Left lung (tissue), 10 donors: Measurements from ENCODE around the gene HIGD2A. TPM values are rescaled to one million over a fixed set of nuclear protein-coding genes. Genes with fewer than 3 reads are reported as not detected.

Experiments used
- ATAC-seq: fragments of 200-7000 bp; cut with Tn5 transposase; one replicate; pipeline ENCODE4 v1.9.1; 2020; ENCODE audit warnings: moderate library complexity
- DNase-seq, 4 donors: peaks; one replicate each; pipeline ENCODE4 v3.0.0-alpha.2; 2013 to 2020
- H3K27ac ChIP-seq, 2 donors: fragments of 200-600 bp; sonication (generic) in 1 of 2; one replicate each; pipeline versions ENCODE4 v1.5.0 to v1.8.0; 2020 to 2021
- H3K27me3 ChIP-seq, 2 donors: fragments of 200-600 bp; sonication (generic) in 1 of 2; one replicate each; pipeline versions ENCODE4 v1.5.0 to v1.8.0; 2020 to 2021
- H3K36me3 ChIP-seq, 2 donors: fragments of 200-600 bp; sonication (generic) in 1 of 2; one replicate each; pipeline versions ENCODE4 v1.5.0 to v1.8.0; 2020 to 2021
- H3K4me1 ChIP-seq, 2 donors: fragments of 200-600 bp; one replicate each; pipeline ENCODE4 v1.8.0; 2021
- H3K4me3 ChIP-seq, 2 donors: fragments of 200-600 bp; sonication (generic) in 1 of 2; one replicate each; pipeline versions ENCODE4 v1.5.0 to v1.8.0; 2020 to 2021; ENCODE audit warnings: mild to moderate bottlenecking in 1 of 2
- H3K9me3 ChIP-seq, 2 donors: fragments of 200-600 bp; sonication (generic) in 1 of 2; one replicate each; pipeline versions ENCODE4 v1.5.0 to v1.8.0; 2020 to 2021
- CTCF ChIP-seq, 2 donors: fragments of 200-600 bp; sonication (generic) in 1 of 2; IDR thresholded peaks; one replicate each; pipeline versions ENCODE4 v1.5.0 to v1.8.0; 2021; ENCODE audit warnings: antibody characterized with exemption in 2 of 2
- intact Hi-C, 2 donors: fragments of 100-400 bp; cut with DNase I; formaldehyde crosslinking; loops; one replicate each; pipeline versions ENCODE4 v1.11.2 to v1.14.2; 2022
- polyA plus RNA-seq, 6 donors: library from polyadenylated mRNA; unstranded; fragments of 120-200 nt; gene quantifications; one replicate each; pipeline ENCODE4 v1.2.1, GENCODE V29; 2013; ENCODE audit not compliant: insufficient read length in 6 of 6
- total RNA-seq, 2 donors: library from RNA; stranded (reverse); fragmentation: NEBNext Ultra II Directional; extraction: Animal tissue kit (Norgen Biotek cat#: 25700); gene quantifications; one replicate each; pipeline ENCODE4 v1.2.1, GENCODE V29; 2021
- donor health status: DM: no; HTN: yes; CAD: no.
- donor health status: DM: no; HTN: no; CAD: no.

Gene HIGD2A
- total and polyA plus RNA-seq, 8 donors: 77.7 to 110 (median 88.8) TPM

GRCh38 chr5:176366232-176366894 is 22.2 kb upstream of the HIGD2A start:
- ATAC-seq: no peak
- TF ChIP-seq CTCF (IDR thresholded peaks at IDR 0.05): no peak
- Histone ChIP-seq H3K4me1 (peaks cover 0 to 25% of the 10 kb centered on the region in 2 donors), H3K27me3 (peaks cover 0 to 40% of the 10 kb centered on the region in 2 donors), H3K36me3 (no peaks in the 10 kb centered on the region), H3K9me3 (no peaks in the 10 kb centered on the region), H3K4me3 (peak overlapping the region; percentile 84 to 86), H3K27ac (no peak overlapping the region)
- intact Hi-C loops: no loop called here
- DNase-seq: no peak

DNA sequence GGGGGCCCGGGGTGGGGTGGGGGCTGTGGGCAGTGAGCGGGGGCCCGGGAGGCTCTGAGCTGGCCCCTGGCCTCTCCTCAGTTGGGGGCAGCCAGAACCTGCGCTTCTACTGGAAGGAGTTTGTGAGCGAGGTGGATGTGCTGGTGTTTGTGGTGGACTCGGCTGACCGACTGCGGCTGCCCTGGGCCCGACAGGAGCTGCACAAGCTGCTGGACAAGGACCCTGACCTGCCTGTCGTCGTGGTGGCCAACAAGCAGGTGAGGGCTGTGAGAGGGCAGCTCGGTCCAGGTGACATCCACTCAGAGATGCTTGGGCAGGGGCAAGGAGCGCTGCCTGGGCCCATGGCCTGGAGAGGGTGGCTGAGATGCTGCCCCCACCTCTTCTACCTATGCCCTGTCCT is 19.8 kb upstream of the HIGD2A start:
- no peak for TF ChIP-seq CTCF (IDR thresholded peaks at IDR 0.05)
- Histone ChIP-seq H3K4me3 (no peak overlapping the region), H3K4me1 (peaks cover 0 to 18% of the 10 kb centered on the region in 2 donors), H3K9me3 (no peaks in the 10 kb centered on the region), H3K27ac (no peak overlapping the region), H3K36me3 (no peaks in the 10 kb centered on the region), H3K27me3 (peaks cover 0 to 40% of the 10 kb centered on the region in 2 donors)
- intact Hi-C loops: no loop called here
- ATAC-seq (no peak), DNase-seq (no peak)

- no peak for ATAC-seq
- intact Hi-C loops: no loop called here
Measured at GRCh38 chr5:176369934-176370711, 18.4 kb upstream of the HIGD2A start.

DNA sequence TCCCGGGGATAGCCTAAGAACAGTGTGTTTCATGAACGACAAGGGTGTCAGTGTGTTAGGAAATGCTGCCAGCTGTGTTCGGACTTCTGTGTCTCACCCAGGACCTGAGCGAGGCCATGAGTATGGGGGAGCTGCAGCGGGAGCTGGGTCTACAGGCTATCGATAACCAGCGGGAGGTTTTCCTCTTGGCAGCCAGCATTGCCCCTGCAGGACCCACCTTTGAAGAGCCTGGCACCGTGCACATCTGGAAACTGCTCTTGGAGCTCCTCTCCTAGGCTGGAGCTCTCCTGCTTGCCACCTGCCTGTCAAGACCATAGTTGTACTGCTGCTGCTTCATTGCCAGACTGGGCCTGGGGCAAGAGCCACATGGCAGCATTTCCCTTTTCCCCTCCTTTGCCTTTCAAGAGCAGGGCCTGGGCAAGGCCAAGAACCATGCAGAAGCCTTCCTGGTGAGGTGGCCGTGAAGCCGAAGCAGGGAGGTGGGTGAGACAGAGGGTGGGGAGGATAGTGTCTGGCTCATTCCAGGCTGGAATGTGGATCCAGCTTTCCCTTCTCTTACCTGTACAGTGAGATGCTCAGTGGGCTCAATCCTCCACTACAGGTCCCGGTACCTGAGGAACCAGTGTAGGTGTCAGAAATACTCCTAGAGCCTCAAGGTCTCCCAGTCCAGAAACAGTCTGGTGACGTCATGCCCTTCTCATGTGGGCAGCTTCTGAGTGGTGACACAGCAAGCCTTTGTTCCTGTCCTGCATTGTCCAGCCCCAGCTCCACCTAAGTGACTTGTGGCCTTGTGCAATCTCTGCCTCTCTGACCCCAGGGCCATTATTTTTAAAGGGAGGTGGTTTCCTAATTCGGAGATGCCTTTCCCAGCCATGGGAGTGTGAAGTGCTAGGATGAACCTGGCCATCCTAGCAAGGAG is 16.7 kb upstream of the HIGD2A start:
- H3K9me3 ChIP-seq: no peaks in the 10 kb centered on the region
- ATAC-seq: peak; percentile 29
- no peak for DNase-seq
- no peak for TF ChIP-seq CTCF (IDR thresholded peaks at IDR 0.05)
- peaks cover 0 to 10% of the 10 kb centered on the region in 2 donors for H3K27me3 ChIP-seq
- H3K4me3 ChIP-seq: no peak overlapping the region
- intact Hi-C loops: no loop called here
- no peaks in the 10 kb centered on the region for H3K36me3 ChIP-seq
- no peaks in the 10 kb centered on the region for H3K4me1 ChIP-seq
- H3K27ac ChIP-seq: no peak overlapping the region

More at GRCh38 chr5:176369934-176370711, 18.4 kb upstream of the HIGD2A start:
- Histone ChIP-seq H3K4me1 (peaks cover 0 to 13% of the 10 kb centered on the region in 2 donors), H3K36me3 (no peaks in the 10 kb centered on the region), H3K27me3 (peaks cover 0 to 27% of the 10 kb centered on the region in 2 donors), H3K9me3 (no peaks in the 10 kb centered on the region), H3K4me3 (no peak overlapping the region), H3K27ac (no peak overlapping the region)
- DNase-seq: no peak
- no peak for TF ChIP-seq CTCF (IDR thresholded peaks at IDR 0.05)
